ENCODE measurements around the gene PYCR2.
"Not testable (repeated sequence)": the region's sequence is repeated elsewhere in the genome, so short reads cannot be mapped to it uniquely, and the experiment has no call there.

The PYCR2 gene

GRCh38 chr1:225896494-225896893 lies 27.6 kb downstream of the PYCR2 start:
- H3K9me3 Mint-ChIP-seq (ENCODE audit: low read depth), result no peaks in the 10 kb centered on the region
- H3K4me3 Mint-ChIP-seq, result peak overlapping the region; percentile 62
- H3K36me3 Mint-ChIP-seq, result no peaks in the 10 kb centered on the region
- H3K4me1 Mint-ChIP-seq (ENCODE audit: low read depth), result peaks cover 47% of the 10 kb centered on the region
- H3K27ac Mint-ChIP-seq, result peak overlapping the region; percentile 83
- H3K27me3 Mint-ChIP-seq, result no peaks in the 10 kb centered on the region

- Mint-ChIP-seq H3K27me3 (no peaks in the 10 kb centered on the region), H3K27ac (no peak overlapping the region), H3K9me3 (ENCODE audit: low read depth) (no peaks in the 10 kb centered on the region), H3K36me3 (no peaks in the 10 kb centered on the region), H3K4me1 (ENCODE audit: low read depth) (peaks cover 34% of the 10 kb centered on the region), H3K4me3 (no peak overlapping the region)
These were observed 31.7 kb downstream of the PYCR2 start for GRCh38 chr1:225892307-225892706.

- Mint-ChIP-seq H3K9me3 (ENCODE audit: low read depth) (no peaks in the 10 kb centered on the region), H3K27me3 (no peaks in the 10 kb centered on the region), H3K4me1 (ENCODE audit: low read depth) (peaks cover 25% of the 10 kb centered on the region), H3K36me3 (no peaks in the 10 kb centered on the region), H3K27ac (no peak overlapping the region), H3K4me3 (no peak overlapping the region)
These were observed 32.6 kb downstream of the PYCR2 start for GRCh38 chr1:225891229-225891972.

GRCh38 chr1:225890346-225891228 lies 33.5 kb downstream of the PYCR2 start:
- H3K4me3 Mint-ChIP-seq, result no peak overlapping the region
- no peaks in the 10 kb centered on the region for H3K36me3 Mint-ChIP-seq
- peaks cover 17% of the 10 kb centered on the region for H3K4me1 Mint-ChIP-seq (ENCODE audit: low read depth)
- no peaks in the 10 kb centered on the region for H3K27me3 Mint-ChIP-seq
- H3K9me3 Mint-ChIP-seq (ENCODE audit: low read depth), result no peaks in the 10 kb centered on the region
- no peak overlapping the region for H3K27ac Mint-ChIP-seq

DNA sequence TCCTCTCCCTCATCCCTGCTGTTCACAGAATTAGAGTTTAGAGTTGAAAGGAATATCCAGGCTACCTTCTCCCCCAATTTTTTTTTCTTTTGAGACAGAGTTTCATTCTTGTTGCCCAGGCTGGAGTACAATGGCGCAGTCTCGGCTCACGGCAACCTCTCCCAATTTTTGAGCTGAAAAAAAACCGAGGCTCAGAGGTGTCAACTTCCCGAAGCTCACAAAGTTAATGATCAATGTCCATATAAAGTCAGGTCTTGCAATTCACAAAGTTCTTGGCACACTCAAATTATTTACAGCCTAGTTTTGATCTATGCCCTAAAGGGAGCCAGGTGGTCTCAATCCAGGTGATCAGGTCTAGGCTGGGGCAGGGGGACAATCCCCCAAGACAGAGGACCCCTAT lies 34.3 kb downstream of the PYCR2 start:
- H3K27ac Mint-ChIP-seq, result no peak overlapping the region
- no peaks in the 10 kb centered on the region for H3K36me3 Mint-ChIP-seq
- H3K27me3 Mint-ChIP-seq, result no peaks in the 10 kb centered on the region

GRCh38 chr1:225888898-225889601 lies 35.0 kb downstream of the PYCR2 start, which contains the start of gene LEFTY1:
Gene LEFTY1, minus strand, starts transcription at chr1:225889146. Its CDS starts 80 bp downstream, at chr1:225889066.
- Mint-ChIP-seq H3K4me3 (no peak within 1 kb of the TSS), H3K4me1 (ENCODE audit: low read depth) (peaks cover 16% of the 10 kb centered on the region), H3K27me3 (no peaks in the 10 kb centered on the region), H3K27ac (no peak within 1 kb of the TSS), H3K9me3 (ENCODE audit: low read depth) (no peaks in the 10 kb centered on the region), H3K36me3 (no peaks in the 10 kb centered on the region)

More for the DNA sequence above, 34.3 kb downstream of the PYCR2 start:
- peaks cover 17% of the 10 kb centered on the region for H3K4me1 Mint-ChIP-seq (ENCODE audit: low read depth)
- H3K9me3 Mint-ChIP-seq (ENCODE audit: low read depth), result no peaks in the 10 kb centered on the region
- no peak overlapping the region for H3K4me3 Mint-ChIP-seq

- no peak overlapping the region for H3K4me3 Mint-ChIP-seq
- no peaks in the 10 kb centered on the region for H3K36me3 Mint-ChIP-seq
- H3K9me3 Mint-ChIP-seq (ENCODE audit: low read depth), result no peaks in the 10 kb centered on the region
- H3K4me1 Mint-ChIP-seq (ENCODE audit: low read depth), result peaks cover 18% of the 10 kb centered on the region
- no peaks in the 10 kb centered on the region for H3K27me3 Mint-ChIP-seq
- H3K27ac Mint-ChIP-seq, result no peak overlapping the region
These were observed 35.7 kb downstream of the PYCR2 start for GRCh38 chr1:225888289-225888897.

DNA sequence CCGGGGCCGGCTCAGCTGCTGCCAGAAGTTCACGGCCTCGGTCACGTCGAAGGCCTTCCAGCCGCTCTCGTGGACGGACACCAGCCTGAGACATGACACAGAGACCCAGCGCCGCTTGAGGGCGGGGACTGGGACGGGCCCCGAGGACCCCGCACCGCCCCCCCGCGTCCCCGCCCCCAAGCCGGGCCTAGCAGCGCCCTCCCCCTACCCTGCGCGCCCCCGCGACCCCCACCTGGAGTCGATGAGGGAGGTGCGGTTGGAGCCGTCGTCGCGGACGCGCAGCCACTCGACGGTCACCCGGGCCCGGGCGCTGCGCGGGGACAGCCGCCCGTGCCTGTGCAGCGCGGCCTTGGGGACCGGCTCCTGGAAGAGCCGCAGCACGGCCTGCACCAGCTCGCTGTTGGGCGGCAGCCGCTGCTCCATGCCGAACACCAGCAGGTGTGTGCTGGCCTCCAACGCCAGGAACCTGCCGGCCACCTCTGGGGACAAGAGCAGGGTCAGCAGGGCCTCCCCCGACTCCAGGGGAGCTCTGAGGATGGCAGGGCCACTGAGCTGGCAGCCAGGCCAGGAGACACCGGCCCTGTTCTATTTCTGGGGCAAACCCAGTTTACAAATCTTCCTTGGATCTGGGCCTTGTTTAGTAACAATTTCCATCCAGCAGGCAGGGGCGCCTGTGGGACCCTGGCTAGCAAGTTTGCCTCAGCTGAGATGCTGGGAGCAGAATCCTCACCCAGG lies 36.3 kb downstream of the PYCR2 start:
- H3K27ac Mint-ChIP-seq; H3K36me3 Mint-ChIP-seq; H3K27me3 Mint-ChIP-seq; H3K9me3 Mint-ChIP-seq (ENCODE audit: low read depth); H3K4me3 Mint-ChIP-seq: not testable (repeated sequence)
- peaks cover 20% of the 10 kb centered on the region for H3K4me1 Mint-ChIP-seq (ENCODE audit: low read depth)

- no peak overlapping the region for H3K27ac Mint-ChIP-seq
- H3K4me3 Mint-ChIP-seq, result no peak overlapping the region
- peaks cover 20% of the 10 kb centered on the region for H3K4me1 Mint-ChIP-seq (ENCODE audit: low read depth)
- no peaks in the 10 kb centered on the region for H3K9me3 Mint-ChIP-seq (ENCODE audit: low read depth)
- no peaks in the 10 kb centered on the region for H3K36me3 Mint-ChIP-seq
- H3K27me3 Mint-ChIP-seq, result no peaks in the 10 kb centered on the region
These were observed 37.1 kb downstream of the PYCR2 start for GRCh38 chr1:225887030-225887314.

- Mint-ChIP-seq H3K27ac (no peak overlapping the region), H3K4me3 (no peak overlapping the region)
These were observed 37.7 kb downstream of the PYCR2 start for GRCh38 chr1:225886159-225887029.

GRCh38 chr1:225885336-225885735 lies 38.7 kb downstream of the PYCR2 start:
- Mint-ChIP-seq H3K27ac (no peak overlapping the region), H3K9me3 (ENCODE audit: low read depth) (no peaks in the 10 kb centered on the region), H3K4me3 (no peak overlapping the region)

More at GRCh38 chr1:225886159-225887029, 37.7 kb downstream of the PYCR2 start:
- H3K9me3 Mint-ChIP-seq (ENCODE audit: low read depth), result no peaks in the 10 kb centered on the region
- peaks cover 21% of the 10 kb centered on the region for H3K4me1 Mint-ChIP-seq (ENCODE audit: low read depth)
- no peaks in the 10 kb centered on the region for H3K27me3 Mint-ChIP-seq
- H3K36me3 Mint-ChIP-seq, result no peaks in the 10 kb centered on the region

GRCh38 chr1:225883616-225884265 lies 40.3 kb downstream of the PYCR2 start:
- Mint-ChIP-seq H3K9me3 (ENCODE audit: low read depth) (no peaks in the 10 kb centered on the region), H3K27ac (peak overlapping the region; percentile 90), H3K27me3 (no peaks in the 10 kb centered on the region), H3K4me3 (peak overlapping the region; percentile 90), H3K36me3 (no peaks in the 10 kb centered on the region), H3K4me1 (ENCODE audit: low read depth) (peaks cover 40% of the 10 kb centered on the region)

More at GRCh38 chr1:225885336-225885735, 38.7 kb downstream of the PYCR2 start:
- peaks cover 28% of the 10 kb centered on the region for H3K4me1 Mint-ChIP-seq (ENCODE audit: low read depth)
- H3K36me3 Mint-ChIP-seq, result no peaks in the 10 kb centered on the region
- H3K27me3 Mint-ChIP-seq, result no peaks in the 10 kb centered on the region
